HG03060 (cell line): ENCODE results near the gene MT1X.

ENCODE experiments used
- ATAC-seq: cut with Tn5 transposase; IDR thresholded peaks from one replicate; pipeline ENCODE4 v1.9.1; 2021; ENCODE audit warnings: low read depth, moderate number of reproducible peaks; ENCODE audit not compliant: unreplicated experiment

The MT1X gene

DNA sequence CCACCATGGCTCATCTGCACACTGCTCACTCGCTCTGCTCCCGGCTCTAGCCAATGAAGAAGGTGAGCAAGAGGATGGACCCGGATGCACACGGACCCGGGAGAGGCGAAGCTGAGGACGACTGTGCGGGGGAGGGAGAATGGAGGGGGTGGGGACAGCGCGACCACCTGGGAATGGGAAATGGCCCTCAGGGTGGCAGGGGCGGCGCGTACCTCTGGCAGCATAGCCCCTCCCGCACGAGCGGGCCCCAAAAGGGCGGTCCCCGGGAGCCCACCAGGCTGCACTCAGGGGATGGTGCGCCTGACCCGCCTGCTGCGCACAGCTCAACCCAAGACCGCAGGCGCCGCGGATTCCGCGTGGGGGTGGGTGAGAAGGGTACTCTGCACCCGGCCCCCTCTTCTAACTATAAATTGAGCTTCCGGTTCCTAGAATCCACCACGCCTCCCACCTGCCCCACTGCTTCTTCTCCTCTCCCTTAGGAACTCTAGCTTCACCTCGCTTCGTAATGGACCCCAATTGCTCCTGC is 6.5 kb upstream of the MT1X start:
- no peak for ATAC-seq

DNA sequence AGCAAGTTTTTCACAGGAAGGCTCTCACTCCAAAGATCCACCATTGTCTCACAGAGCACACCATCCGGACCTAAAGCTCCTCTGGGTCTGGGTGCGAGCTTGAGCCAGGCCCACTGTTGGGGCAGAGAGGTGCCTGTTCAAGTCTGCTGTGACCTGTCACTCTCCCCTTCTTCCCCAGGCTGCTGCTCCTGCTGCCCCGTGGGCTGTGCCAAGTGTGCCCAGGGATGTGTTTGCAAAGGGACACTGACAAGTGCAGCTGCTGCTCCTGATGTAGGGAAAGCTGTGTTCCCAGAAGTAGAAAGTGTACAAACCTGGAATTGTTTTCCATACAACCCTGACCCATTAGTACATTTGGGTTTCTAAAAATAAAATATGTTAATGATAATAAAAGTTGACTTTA is 4.8 kb upstream of the MT1X start:
- ATAC-seq: no peak

DNA sequence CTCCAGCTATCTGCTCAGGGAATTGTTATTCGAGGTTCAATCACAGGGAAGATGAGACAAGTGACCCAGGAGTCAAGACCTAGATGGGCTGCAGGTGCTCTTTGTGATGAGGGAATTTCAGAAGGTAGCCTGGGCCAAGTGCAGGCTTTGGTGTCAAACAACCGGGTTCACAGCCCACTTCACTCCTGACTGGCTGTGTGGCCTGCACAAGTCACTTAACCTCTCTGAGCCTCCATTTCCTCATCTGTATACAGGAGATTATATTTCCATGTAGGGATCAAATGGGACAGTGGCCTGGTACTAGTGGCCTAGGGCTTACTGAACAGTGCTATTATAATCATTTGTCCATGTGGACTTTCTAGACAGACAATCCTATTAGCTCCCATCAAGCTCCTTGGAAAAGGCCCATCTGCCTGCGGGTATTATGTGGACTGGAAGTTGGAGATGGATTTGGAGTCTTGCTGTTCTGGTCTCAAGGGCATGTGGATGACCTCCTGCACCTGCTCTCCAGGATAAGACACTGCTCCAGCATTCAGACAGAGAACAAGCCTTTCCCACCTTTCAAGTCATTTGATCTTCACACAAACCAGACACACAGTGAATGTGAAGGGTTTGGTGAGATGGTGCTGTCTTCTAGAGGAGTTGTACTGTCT is 3.1 kb upstream of the MT1X start:
- no peak for ATAC-seq

DNA sequence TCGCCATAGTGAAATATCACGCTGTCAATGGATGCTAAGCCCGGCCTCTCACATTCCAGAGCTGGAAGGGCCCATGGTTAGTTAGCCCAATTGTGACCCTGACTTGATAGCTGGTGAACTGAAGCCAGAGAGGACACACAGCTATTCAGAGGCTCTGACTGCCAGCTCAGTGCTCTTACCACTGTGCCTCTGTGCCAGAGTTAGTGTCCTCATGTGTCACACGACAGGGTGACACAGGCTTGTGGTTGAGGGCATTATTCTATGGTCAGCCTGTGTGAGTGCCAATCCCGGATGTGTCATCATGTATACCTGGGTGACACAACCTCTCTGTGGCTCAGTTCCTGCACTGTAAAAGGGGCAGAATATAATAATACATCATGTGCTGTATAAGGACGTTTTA is 2.5 kb upstream of the MT1X start:
- ATAC-seq: no peak

DNA sequence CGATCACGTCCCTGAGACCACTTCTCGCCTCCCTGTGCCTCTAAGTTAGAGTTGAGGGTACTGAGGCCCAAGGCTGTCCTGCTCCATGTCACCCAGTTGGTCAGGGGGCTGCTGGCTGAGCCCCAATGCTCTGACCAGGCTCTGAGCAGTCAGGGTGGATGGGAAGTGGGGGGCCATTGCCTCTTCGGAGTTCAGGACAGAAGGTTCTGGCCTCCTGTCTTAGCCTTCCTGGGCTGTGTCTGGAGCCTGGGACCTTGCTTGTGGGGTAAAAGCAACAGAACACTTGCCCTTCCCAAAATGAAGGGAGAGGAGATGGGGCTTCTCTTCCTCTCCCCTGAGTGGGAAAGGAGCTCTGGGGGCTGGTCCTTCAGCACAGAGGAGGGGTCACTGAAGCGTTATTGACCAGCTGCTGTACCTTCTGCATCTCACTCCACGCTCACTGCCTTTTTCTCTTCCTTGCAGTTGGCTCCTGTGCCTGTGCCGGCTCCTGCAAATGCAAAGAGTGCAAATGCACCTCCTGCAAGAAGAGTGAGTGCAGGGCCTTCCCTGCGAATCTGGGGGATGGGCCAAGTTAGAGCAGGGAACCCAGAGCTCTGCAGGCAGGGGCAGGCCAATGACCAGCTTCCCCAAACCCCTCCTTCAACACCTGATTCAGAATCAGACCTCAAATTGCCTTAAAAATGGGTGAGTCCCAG is 580 bp downstream of the MT1X start:
- ATAC-seq: no peak

DNA sequence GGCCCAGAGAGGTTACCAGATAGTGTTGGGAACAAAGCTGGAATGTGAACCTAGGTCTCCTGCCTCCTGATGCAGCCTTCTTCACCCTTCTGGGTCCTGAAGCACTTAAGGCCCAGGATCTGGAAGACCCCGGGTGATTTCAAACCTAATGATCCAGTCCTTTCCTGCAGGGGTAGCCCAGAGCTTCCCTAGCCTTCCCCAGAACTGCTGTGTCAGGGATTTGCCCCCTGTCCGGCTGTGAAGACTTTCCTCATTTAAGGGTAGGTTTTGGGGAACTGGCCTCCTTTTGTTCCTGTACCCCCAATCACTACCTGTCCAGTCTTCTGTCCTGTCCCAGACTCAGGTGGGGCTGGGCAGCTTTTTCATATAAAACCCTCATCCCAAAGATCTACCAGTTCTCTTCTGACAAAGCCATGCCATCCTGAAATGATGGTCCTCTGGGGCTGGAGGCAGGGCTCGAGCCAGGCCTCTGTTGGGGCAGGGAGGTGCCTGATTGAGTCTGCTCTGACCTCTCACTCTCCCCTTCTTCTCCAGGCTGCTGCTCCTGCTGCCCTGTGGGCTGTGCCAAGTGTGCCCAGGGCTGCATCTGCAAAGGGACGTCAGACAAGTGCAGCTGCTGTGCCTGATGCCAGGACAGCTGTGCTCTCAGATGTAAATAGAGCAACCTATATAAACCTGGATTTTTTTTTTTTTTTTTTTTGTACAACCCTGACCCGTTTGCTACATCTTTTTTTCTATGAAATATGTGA is 1.3 kb downstream of the MT1X start:
- no peak for ATAC-seq

DNA sequence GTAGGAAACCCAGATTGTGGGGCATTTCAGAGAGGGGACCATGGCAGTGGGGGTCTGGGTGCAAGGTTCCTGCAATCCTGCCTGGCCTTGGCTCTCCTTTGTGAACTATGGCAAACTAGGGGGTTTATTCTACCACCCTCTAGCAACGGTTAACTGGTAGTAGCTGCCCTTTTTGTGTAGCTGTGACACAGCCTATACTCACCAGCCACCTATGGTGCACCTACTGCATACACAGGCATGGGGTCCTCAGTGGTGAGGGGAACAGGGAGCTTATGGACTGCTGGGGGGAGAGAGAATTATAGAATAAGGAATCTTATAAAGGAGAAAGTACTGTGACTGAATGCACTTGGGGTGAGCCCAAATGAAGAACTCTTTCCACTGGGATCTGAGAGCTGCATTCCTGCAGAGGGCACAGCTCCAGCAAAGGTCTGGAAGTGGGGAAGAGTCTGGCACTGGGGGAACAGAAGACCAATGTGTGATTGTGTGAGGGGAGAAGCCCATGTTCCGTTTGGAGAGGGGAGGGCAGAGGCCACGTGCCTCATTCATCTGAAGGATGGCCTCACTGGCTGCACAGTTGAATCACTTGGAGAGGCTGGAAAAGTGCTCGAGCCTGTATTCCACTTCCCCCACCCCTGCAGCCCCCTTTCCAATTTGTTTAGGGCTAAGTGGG is 2.1 kb downstream of the MT1X start:
- no peak for ATAC-seq

DNA sequence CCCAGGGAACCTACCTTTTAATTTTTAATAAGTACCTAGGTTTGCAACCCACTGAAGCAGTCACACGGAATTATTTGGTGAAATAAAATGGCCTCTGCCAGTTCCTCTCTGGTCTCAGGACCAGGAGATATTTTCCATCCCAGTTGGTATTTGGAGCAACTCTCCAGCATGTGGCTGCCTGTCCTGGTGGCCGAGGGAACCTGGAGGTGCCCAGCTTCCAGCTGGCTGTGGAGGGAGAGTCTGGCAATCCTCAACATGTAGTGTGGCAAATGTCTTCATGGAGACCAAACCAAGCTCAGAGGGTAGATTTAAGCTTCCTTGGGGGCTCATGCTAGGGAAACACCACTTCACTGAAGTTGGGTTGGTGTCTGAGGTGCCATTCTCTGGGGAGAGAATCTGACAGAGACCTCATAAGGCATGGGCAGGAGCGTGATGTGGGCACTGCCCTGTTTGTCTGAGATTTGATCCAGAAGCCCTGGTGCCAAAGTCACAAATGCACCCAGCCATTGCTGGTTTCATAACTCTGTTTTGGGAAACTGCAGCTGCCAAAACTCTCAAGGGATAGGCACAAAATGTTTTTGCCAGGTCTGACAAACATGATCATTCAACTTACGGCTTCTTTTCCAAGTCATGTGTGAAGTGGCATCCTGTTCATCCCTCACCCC is 2.8 kb downstream of the MT1X start:
- ATAC-seq: no peak

GRCh38 chr16:56686758-56687157 is 4.5 kb downstream of the MT1X start:
- no peak for ATAC-seq

- ATAC-seq: no peak
Observed at GRCh38 chr16:56688762-56689161, 6.5 kb downstream of the MT1X start.

DNA sequence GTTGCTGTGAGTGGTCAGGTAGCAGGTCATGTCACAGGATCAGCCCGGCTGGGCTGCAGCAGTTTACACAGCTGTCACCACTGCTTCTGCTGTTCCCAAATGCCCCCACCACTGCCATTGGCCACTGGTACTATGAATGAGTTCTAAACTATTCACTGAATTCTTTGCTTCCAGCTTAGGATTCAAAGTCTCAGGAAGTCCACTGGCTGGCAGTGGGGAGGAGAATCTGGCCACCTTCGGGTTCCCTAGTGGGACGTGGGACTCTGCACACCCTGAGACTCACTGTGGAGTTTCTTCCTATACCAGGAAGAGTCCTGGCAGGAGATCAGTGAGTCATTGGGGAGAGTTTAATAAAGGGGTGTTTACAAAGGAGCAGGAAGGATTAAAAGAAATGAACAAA is 6.9 kb downstream of the MT1X start:
- no peak for ATAC-seq

- no peak for ATAC-seq
Observed at GRCh38 chr16:56690420-56691122, 8.3 kb downstream of the MT1X start.

GRCh38 chr16:56691885-56692284 is 9.6 kb downstream of the MT1X start:
- no peak for ATAC-seq

- ATAC-seq: no peak
Observed at GRCh38 chr16:56695246-56695645, 13.0 kb downstream of the MT1X start.

DNA sequence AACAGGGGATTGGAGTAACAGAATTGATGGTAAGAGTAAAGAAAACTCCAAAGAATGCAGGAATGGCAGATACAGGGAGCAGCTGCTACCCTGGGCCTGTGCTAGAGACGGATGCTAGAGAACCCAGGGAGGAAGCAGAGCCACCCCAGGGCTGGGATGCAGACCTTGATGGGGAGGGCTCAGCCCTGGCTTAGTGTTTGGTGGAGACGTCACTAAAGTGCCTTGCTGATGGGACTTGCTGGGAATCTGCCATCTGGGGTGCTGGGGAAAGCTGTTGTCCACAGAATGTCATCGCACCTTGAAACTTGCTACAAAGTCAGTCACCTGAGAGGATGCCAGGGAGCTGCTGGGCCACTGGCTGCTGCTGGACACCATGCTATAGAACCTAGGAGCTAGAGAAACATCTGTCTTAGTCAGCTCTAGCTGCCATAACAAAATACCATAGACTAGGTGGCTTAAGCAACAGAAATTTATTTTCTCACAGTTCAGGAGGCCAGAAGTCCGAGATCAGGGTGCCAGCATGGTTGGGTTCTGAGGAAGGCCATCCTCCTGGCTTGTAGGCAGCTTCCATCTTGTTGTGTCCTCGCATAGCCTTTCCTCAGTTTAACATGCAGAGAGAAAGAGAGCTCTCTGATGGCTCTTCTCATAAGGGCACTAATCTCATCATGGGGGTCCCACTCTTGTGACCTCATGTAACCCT is 15.3 kb downstream of the MT1X start:
- ATAC-seq: no peak

- no peak for ATAC-seq
Observed at GRCh38 chr16:56700195-56700594, 17.9 kb downstream of the MT1X start.

DNA sequence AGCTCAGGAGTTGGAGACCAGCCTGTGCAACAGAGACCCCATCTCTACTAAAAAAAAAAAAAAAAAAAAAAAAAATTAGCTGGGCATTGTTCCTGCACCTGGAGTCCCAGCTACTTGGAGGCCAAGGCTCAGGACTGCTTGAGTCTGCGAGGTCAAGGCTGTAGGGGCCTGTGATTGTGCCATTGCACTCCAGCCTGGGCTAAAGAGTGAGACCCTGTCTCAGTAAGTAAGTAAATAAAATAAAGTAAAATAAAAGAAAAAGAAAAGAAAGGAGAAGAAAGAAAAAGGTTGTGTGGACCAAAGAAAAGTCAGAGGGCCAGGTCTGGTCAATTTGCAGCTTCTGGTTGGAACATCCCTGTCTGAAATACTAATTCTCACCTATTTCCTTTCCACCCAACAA is 18.4 kb downstream of the MT1X start:
- no peak for ATAC-seq

DNA sequence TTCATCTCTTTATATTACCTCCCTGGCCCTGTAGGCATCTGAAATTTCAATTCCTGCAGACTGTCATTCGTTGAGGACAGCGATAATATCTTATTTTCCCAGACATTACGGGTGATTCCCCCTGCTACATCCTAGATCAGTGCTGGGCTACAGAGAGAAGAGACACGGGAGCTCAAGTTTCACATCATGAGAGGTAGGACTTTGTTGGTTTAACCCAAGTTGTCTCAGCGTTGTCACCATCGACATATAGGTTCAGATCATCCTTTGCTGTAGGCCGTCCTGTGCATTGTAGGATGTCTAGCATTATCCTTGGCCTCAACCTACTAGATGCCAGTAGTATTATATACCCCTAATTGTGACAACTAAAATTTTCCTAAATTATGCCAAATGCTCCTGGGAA is 19.3 kb downstream of the MT1X start:
- ATAC-seq: no peak

GRCh38 chr16:56702836-56703235 is 20.6 kb downstream of the MT1X start:
- ATAC-seq: no peak
